OCI-LY3 (cell line): ENCODE measurements around the gene CDHR5.

Source experiments
- H2AFZ ChIP-seq: fragments of 200-600, 300-600 bp; shearing (Covaris generic); 2 replicates; pipeline ENCODE4 v1.6.0; 2014; ENCODE audit warnings: antibody characterized with exemption, low read depth, low read length
- H3K27ac ChIP-seq: fragments of 200-600, 300-600 bp; sonication (generic); 2 replicates; pipeline ENCODE4 v1.5.1; 2014; ENCODE audit warnings: mild to moderate bottlenecking, low read length, moderate library complexity, mixed read lengths
- H3K27me3 ChIP-seq: fragments of 200-600, 300-600 bp; sonication (generic); 2 replicates; pipeline ENCODE4 v1.6.1; 2014; ENCODE audit warnings: low read depth, low read length, mixed read lengths
- H3K36me3 ChIP-seq: fragments of 200-600, 300-600 bp; sonication (generic); replicated peaks from 2 replicates; pipeline ENCODE3; 2014; ENCODE audit warnings: low read depth, low read length, mixed read lengths
- H3K4me1 ChIP-seq: fragments of 300-600, 200-600 bp; sonication (generic); 2 replicates; pipeline ENCODE4 v1.6.1; 2014; ENCODE audit warnings: low read length, mixed read lengths
- H3K4me2 ChIP-seq: fragments of 200-600, 300-600 bp; sonication (generic); 2 replicates; pipeline ENCODE4 v1.6.1; 2014; ENCODE audit warnings: low read length, mixed read lengths
- H3K4me3 ChIP-seq: fragments of 300-600, 200-600 bp; sonication (generic); 2 replicates; pipeline ENCODE4 v1.5.1; 2014; ENCODE audit warnings: antibody characterized with exemption, mild to moderate bottlenecking, low read length, moderate library complexity
- H3K79me2 ChIP-seq: fragments of 300-600, 200-600 bp; shearing (Covaris generic); 2 replicates; pipeline ENCODE4 v1.6.1; 2014; ENCODE audit warnings: mild to moderate bottlenecking, low read length, mixed read lengths
- H3K9ac ChIP-seq: fragments of 300-600, 200-600 bp; shearing (Covaris generic); 2 replicates; pipeline ENCODE4 v1.6.0; 2014; ENCODE audit warnings: mild to moderate bottlenecking, low read length, moderate library complexity
- H3K9me3 ChIP-seq: fragments of 200-600, 300-600 bp; shearing (Covaris generic); 2 replicates; pipeline ENCODE4 v1.6.1; 2014; ENCODE audit warnings: low read length, mixed read lengths; ENCODE audit not compliant: insufficient read depth
- H4K20me1 ChIP-seq: fragments of 200-600, 300-600 bp; sonication (generic); 2 replicates; pipeline ENCODE4 v1.6.1; 2016; ENCODE audit warnings: low read length, mixed read lengths; ENCODE audit not compliant: insufficient read depth
- EZH2phosphoT487 ChIP-seq: fragments of 200-600 bp; shearing (Covaris generic); IDR thresholded peaks from 2 replicates; pipeline ENCODE4 v1.6.1; 2018; ENCODE audit warnings: antibody characterized with exemption, mixed run types, low read depth
- TF ChIP-seq, protein P1 (sequence below): fragments of 200-600, 300-600 bp; sonication (generic); IDR thresholded peaks from 2 replicates; pipeline ENCODE4 v1.5.1; 2014; ENCODE audit warnings: antibody characterized with exemption, low read length, low read depth

Gene CDHR5

DNA sequence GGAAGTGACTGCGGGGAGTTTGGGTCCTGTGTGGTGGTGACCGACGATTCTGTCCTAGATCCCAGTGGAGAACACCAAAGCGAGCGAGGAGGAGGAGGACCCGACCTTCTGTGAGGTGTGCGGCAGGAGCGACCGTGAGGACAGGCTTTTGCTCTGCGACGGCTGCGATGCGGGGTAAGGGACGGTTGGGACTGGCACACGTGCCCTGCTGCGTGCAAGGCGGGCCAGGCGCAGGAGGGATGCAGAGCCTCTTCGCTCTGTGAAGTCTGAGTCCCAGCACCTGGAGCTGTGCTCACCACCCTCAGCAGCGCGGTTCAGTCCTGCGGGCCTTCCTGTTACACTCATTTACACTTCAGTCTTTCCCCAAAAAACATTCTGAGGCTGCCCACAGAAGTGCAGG is 32.3 kb downstream of the CDHR5 start:
- Histone ChIP-seq H3K4me1 (no peaks in the 10 kb centered on the region), H3K27ac (no peak overlapping the region), H3K36me3 (peaks cover 61% of the 10 kb centered on the region), H3K27me3 (no peaks in the 10 kb centered on the region), H3K9ac (no peak overlapping the region), H4K20me1 (peaks cover 7% of the 10 kb centered on the region; the same call in 1 of the 2 replicates), H3K79me2 (peaks cover 25% of the 10 kb centered on the region), H3K9me3 (no peaks in the 10 kb centered on the region), H3K4me3 (no peak overlapping the region), H3K4me2 (no peak overlapping the region), H2AFZ (no peak overlapping the region)
- TF ChIP-seq, protein P1, sequence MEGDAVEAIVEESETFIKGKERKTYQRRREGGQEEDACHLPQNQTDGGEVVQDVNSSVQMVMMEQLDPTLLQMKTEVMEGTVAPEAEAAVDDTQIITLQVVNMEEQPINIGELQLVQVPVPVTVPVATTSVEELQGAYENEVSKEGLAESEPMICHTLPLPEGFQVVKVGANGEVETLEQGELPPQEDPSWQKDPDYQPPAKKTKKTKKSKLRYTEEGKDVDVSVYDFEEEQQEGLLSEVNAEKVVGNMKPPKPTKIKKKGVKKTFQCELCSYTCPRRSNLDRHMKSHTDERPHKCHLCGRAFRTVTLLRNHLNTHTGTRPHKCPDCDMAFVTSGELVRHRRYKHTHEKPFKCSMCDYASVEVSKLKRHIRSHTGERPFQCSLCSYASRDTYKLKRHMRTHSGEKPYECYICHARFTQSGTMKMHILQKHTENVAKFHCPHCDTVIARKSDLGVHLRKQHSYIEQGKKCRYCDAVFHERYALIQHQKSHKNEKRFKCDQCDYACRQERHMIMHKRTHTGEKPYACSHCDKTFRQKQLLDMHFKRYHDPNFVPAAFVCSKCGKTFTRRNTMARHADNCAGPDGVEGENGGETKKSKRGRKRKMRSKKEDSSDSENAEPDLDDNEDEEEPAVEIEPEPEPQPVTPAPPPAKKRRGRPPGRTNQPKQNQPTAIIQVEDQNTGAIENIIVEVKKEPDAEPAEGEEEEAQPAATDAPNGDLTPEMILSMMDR: no peak
- no peak for TF ChIP-seq EZH2phosphoT487

GRCh38 chr11:590997-591396 is 33.8 kb downstream of the CDHR5 start:
- TF ChIP-seq EZH2phosphoT487: no peak
- TF ChIP-seq, protein P1: no peak
- Histone ChIP-seq H3K9ac (no peak overlapping the region), H3K4me1 (no peaks in the 10 kb centered on the region), H2AFZ (no peak overlapping the region), H4K20me1 (peaks cover 7% of the 10 kb centered on the region; the same call in 1 of the 2 replicates), H3K9me3 (no peaks in the 10 kb centered on the region), H3K4me2 (no peak overlapping the region), H3K79me2 (peaks cover 33% of the 10 kb centered on the region), H3K36me3 (peaks cover 64% of the 10 kb centered on the region), H3K27me3 (no peaks in the 10 kb centered on the region), H3K4me3 (no peak overlapping the region), H3K27ac (no peak overlapping the region)

GRCh38 chr11:589798-590197 is 35.0 kb downstream of the CDHR5 start:
- no peaks in the 10 kb centered on the region for H3K27me3 ChIP-seq
- no peak overlapping the region for H3K4me2 ChIP-seq
- no peak overlapping the region for H2AFZ ChIP-seq
- peaks cover 7% of the 10 kb centered on the region; the same call in 1 of the 2 replicates for H4K20me1 ChIP-seq
- H3K4me1 ChIP-seq: no peaks in the 10 kb centered on the region
- H3K36me3 ChIP-seq: peaks cover 59% of the 10 kb centered on the region
- TF ChIP-seq, protein P1: no peak
- TF ChIP-seq EZH2phosphoT487: no peak
- no peak overlapping the region for H3K9ac ChIP-seq
- H3K4me3 ChIP-seq: no peak overlapping the region
- peaks cover 28% of the 10 kb centered on the region for H3K79me2 ChIP-seq
- H3K9me3 ChIP-seq: no peaks in the 10 kb centered on the region
- no peak overlapping the region for H3K27ac ChIP-seq

DNA sequence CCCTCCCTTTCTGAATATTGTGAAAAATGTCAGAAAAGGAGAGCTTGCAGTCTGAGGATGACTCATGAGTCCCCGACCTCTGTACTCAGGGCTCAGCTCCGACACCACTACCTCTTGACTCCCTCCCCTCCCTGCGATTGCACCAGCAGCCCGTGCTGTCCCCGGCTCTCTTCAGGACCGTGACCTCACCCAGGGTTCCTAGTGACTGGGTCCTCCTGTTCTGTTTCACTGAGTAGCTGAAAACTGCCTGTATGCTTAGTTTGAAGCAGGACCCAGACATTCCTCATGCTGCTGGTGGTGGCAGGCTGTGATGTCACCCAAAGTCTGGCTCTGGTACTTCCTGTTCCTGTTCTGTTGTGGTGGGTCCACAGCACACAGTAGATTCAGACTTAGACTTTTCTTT is 36.8 kb downstream of the CDHR5 start:
- peaks cover 39% of the 10 kb centered on the region for H3K79me2 ChIP-seq
- no peak overlapping the region for H3K9ac ChIP-seq
- no peaks in the 10 kb centered on the region for H3K4me1 ChIP-seq
- TF ChIP-seq EZH2phosphoT487: no peak
- TF ChIP-seq, protein P1: no peak
- no peaks in the 10 kb centered on the region for H3K27me3 ChIP-seq
- peaks cover 18% of the 10 kb centered on the region for H4K20me1 ChIP-seq
- no peak overlapping the region for H2AFZ ChIP-seq
- no peaks in the 10 kb centered on the region for H3K9me3 ChIP-seq
- H3K4me2 ChIP-seq: no peak overlapping the region
- no peak overlapping the region for H3K4me3 ChIP-seq
- no peak overlapping the region for H3K27ac ChIP-seq
- H3K36me3 ChIP-seq: peaks cover 56% of the 10 kb centered on the region
